Measurements from ENCODE around the gene LPCAT1.

Gene LPCAT1

DNA sequence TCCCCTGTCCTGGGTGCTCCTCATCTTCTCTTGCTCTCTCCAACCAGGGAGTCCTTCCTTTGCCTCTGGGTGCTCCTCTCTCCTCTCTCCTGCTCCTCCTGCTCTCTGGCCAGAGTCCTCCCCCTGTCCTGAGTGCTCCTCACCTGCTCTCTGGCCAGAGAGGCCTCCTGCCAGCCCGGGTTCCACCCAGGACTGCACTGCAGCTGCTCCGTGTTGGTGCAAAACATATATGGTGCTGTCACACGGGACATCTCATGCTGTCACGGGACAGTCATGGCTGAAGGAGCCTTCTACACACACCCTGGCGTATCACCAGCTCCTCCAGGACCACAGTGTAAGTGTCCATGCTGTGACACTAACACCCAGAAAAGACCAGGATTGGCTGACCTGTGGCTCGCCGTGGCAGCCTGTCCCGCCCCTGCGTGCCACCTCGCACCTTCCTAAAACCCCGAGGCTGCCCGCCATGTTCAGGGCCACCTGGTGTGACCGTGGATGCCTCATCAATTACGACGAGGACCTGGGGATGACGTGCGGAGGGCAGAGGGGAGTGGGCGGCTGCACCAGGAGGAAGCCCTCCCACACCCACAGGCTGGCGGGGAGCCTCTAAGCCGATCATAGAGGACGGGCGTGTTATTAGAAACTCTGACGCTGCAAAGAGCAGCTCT, 50.7 kb downstream of the LPCAT1 start:
- in situ Hi-C loops (cut with MboI; ENCODE audit: low pct_unique_long_range_greater_than_20kb, low sequenced_read_pairs, unreplicated experiment): no loop called here
- DNase-seq (ENCODE audit: low spot score): no peak
- TF ChIP-seq, protein P1, sequence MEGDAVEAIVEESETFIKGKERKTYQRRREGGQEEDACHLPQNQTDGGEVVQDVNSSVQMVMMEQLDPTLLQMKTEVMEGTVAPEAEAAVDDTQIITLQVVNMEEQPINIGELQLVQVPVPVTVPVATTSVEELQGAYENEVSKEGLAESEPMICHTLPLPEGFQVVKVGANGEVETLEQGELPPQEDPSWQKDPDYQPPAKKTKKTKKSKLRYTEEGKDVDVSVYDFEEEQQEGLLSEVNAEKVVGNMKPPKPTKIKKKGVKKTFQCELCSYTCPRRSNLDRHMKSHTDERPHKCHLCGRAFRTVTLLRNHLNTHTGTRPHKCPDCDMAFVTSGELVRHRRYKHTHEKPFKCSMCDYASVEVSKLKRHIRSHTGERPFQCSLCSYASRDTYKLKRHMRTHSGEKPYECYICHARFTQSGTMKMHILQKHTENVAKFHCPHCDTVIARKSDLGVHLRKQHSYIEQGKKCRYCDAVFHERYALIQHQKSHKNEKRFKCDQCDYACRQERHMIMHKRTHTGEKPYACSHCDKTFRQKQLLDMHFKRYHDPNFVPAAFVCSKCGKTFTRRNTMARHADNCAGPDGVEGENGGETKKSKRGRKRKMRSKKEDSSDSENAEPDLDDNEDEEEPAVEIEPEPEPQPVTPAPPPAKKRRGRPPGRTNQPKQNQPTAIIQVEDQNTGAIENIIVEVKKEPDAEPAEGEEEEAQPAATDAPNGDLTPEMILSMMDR (IDR thresholded peaks at IDR 0.05; ENCODE audit: extremely low read depth, insufficient read depth, missing control alignments): no peak

DNA sequence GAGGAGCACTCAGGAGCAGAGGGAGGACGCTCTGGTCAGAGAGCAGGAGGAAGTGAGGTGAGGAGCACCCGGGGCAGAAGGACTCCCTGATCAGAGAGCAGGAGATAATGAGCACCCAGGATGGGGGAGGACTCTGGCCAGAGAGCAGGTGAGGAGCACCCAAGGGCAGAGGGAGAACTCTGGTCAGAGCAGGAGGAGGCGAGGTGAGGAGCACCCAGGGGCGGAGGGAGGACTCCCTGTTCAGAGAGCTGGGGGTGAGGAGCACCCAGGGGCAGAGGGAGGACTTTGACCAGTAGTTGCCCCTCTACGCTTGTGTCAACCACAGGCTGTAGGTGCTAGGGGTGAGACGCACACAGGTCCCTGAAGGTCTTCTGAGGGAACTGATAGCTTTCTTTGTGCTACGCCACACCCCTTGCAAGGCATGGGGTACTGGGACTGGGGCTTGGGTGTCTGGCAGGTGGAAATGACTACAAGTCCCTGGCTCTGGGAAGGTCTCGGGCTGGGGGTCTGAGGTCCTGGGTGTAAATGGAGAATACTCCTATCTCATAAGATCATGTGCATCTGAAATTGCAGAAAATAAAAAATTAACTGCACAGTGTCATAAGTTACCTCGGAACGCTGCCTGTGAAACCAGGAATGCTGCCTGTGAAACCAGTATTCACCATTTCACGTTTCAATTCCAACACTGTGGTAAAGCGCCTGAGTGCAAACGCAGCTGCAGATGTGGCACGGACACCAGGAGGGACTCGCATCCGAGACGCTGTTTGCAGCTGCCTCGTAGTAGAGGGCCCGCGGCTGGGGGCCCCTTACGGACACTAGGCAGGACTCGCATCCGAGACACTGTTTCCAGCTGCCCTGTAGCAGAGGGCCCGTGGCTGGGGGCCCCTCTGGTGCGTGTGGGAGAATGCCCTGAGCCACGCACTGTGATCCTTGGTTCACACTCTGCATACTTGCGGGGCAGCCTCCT, 51.5 kb downstream of the LPCAT1 start:
- peak; percentile 40 for DNase-seq (ENCODE audit: low spot score)
- TF ChIP-seq, protein P1 (IDR thresholded peaks at IDR 0.05; ENCODE audit: extremely low read depth, insufficient read depth, missing control alignments): no peak
- in situ Hi-C loops (cut with MboI; ENCODE audit: low pct_unique_long_range_greater_than_20kb, low sequenced_read_pairs, unreplicated experiment): no loop called here

DNA sequence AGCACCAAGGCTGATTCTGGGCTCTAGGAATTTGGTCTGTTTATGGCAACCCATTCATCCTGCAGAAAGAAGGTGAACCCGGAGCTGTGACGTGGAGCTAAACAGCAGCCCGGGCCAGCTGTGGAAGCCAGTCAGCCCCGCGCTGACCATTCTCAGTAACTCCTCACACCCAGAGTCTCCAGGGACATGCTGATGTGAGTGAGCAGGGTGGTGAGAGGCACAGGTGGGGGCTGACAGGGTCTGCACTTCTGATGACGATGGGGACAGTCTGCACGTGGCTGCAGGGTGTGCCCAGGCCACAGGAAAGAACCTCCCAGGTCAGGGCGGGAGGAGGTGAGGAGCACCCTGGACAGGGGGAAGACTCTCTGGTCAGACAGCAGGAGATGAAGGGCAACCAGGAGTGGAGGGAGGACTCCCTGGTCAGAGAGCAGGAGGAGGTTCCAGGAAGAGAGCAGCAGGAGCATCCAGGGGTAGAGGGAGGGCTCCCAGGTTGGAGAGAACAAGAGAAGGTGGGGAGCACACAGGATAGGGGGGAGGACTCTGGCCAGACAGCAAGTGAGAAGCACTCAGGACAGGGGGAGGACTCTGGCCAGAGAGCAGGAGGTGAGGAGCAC, 52.4 kb downstream of the LPCAT1 start:
- in situ Hi-C loops (cut with MboI; ENCODE audit: low pct_unique_long_range_greater_than_20kb, low sequenced_read_pairs, unreplicated experiment): no loop called here
- no peak for DNase-seq (ENCODE audit: low spot score)
- TF ChIP-seq, protein P1 (IDR thresholded peaks at IDR 0.05; ENCODE audit: extremely low read depth, insufficient read depth, missing control alignments): no peak

DNA sequence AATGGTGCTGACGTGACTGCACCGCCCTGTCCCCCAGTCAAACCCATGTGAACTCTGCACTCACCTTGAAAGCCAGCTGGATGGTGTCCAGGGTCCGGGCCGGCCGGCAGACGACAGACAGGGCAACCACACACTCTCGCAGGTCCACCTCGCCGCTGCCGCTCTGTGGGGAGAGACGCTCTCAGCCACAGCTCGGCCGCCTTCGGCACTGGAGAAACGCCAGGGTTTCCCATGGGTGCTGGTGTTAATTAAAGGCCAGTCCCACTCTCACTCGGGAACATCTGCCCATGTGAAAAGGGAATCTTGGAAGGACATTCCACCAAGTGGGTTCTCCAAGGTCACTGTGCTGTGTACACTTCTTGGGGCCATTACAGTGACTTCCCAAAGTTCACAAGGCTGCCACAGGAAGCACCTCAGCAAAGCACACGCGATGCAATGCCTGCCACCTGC, 53.0 kb downstream of the LPCAT1 start:
- no peak for DNase-seq (ENCODE audit: low spot score)
- in situ Hi-C loops (cut with MboI; ENCODE audit: low pct_unique_long_range_greater_than_20kb, low sequenced_read_pairs, unreplicated experiment): no loop called here

DNA sequence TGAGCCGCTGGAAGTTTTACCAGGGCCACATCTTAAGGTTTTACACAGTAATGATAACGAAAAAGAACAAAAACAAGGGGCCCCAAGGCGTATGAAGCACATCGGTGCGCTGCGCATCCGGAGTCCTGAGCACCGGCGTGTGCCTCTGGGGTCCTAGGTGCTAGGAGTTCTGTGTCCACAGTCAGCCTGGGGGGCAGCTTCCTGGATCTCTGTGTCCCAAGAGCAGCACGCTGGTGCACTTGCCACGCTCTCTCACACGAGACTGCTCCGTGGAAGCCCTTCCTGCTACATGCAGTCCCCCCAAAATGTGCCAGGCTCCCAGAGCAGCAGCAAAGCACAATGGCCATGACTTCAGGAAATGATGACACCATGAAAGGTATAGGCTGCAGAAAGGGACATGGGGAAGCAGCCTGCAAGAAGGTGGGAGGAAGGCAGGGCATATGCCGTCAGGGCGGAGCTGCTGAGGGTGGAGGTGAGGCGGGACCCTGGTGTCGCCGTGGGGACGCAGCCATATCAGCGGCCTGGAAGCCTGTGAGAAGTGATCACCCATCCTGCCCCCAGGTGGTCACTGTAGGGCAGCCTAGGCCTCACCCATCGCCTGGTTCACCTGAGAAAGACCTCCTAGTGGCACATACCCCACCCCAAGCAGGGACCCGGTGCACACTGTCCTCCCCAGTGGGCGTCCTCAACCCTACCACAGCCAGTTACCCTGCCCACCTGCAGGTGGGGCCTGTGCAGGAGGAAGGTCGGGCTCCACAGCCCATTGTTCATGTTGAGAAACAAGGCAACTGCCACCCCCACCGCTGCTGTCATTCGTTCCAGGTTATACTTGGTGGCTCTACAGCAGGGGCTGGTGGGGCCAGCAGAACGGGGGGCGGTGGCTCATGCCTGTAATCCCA, 54.9 kb downstream of the LPCAT1 start:
- DNase-seq (ENCODE audit: low spot score): no peak
- TF ChIP-seq, protein P1 (IDR thresholded peaks at IDR 0.05; ENCODE audit: extremely low read depth, insufficient read depth, missing control alignments): no peak
- in situ Hi-C loops (cut with MboI; ENCODE audit: low pct_unique_long_range_greater_than_20kb, low sequenced_read_pairs, unreplicated experiment): no loop called here

More for the DNA sequence above, 53.0 kb downstream of the LPCAT1 start:
- TF ChIP-seq, protein P1 (IDR thresholded peaks at IDR 0.05; ENCODE audit: extremely low read depth, insufficient read depth, missing control alignments): no peak
